ENCODE results near the gene EBLN2. TPM values are rescaled to one million over a fixed set of nuclear protein-coding genes. Genes with fewer than 3 reads are reported as not detected.

The EBLN2 gene
- total and polyA plus RNA-seq, 2 donors from 2014 or later, result 0.24 to 4.5 TPM

GRCh38 chr3:73071952-73072351 lies 10.5 kb downstream of the EBLN2 start:
- Histone ChIP-seq H3K9ac (ENCODE audit: low read length in 3 of 3) (no peak overlapping the region), H3K27ac (ENCODE audit: low read depth in 2 of 2, low read length in 2 of 2) (no peak overlapping the region), H3K36me3 (ENCODE audit: control insufficient read depth in 2 of 3, insufficient read depth in 3 of 3, low read length in 3 of 3) (no peaks in the 10 kb centered on the region), H3K27me3 (ENCODE audit: control insufficient read depth, insufficient read depth, low read length) (no peaks in the 10 kb centered on the region), H3K4me3 (ENCODE audit: low read length in 3 of 3) (no peak overlapping the region), H3K4me1 (ENCODE audit: control insufficient read depth in 2 of 3, insufficient read depth in 2 of 3, low read depth in 1 of 3, low read length in 3 of 3) (no peaks in the 10 kb centered on the region), H3K9me3 (ENCODE audit: control insufficient read depth in 2 of 3, insufficient read depth in 1 of 3, low read length in 3 of 3) (no peaks in the 10 kb centered on the region)
- intact Hi-C loops (cut with DNase I), result no loop called here
- TF ChIP-seq, protein P1, sequence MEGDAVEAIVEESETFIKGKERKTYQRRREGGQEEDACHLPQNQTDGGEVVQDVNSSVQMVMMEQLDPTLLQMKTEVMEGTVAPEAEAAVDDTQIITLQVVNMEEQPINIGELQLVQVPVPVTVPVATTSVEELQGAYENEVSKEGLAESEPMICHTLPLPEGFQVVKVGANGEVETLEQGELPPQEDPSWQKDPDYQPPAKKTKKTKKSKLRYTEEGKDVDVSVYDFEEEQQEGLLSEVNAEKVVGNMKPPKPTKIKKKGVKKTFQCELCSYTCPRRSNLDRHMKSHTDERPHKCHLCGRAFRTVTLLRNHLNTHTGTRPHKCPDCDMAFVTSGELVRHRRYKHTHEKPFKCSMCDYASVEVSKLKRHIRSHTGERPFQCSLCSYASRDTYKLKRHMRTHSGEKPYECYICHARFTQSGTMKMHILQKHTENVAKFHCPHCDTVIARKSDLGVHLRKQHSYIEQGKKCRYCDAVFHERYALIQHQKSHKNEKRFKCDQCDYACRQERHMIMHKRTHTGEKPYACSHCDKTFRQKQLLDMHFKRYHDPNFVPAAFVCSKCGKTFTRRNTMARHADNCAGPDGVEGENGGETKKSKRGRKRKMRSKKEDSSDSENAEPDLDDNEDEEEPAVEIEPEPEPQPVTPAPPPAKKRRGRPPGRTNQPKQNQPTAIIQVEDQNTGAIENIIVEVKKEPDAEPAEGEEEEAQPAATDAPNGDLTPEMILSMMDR (IDR thresholded peaks at IDR 0.05; ENCODE audit: borderline replicate concordance, extremely low read depth, insufficient read depth), result no peak
- FAIRE-seq, result no peak
- no peak for DNase-seq

DNA sequence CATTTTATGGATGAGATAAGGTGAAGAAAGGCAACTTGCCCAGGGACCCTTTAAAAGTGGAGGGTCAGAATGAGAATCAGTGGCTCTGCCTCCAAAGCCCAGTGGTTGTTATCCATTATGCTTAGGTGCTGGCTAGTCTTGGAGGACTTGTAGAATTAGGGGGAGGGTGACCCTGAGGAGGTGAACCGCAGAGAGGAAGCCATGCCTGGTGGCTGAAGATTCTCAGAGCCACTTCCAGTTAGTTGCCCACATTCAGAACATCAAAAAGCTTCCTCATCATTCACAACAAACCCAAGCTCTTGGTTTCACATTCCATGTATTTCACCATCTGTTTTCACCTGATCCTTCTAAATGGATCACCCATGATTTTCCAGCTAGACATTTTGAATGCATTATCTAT lies 11.2 kb downstream of the EBLN2 start:
- no peaks in the 10 kb centered on the region for H3K27me3 ChIP-seq (ENCODE audit: control insufficient read depth, insufficient read depth, low read length)
- H3K36me3 ChIP-seq (ENCODE audit: control insufficient read depth in 2 of 3, insufficient read depth in 3 of 3, low read length in 3 of 3), result no peaks in the 10 kb centered on the region
- no peaks in the 10 kb centered on the region for H3K9me3 ChIP-seq (ENCODE audit: control insufficient read depth in 2 of 3, insufficient read depth in 1 of 3, low read length in 3 of 3)
- intact Hi-C loops (cut with DNase I), result no loop called here
- no peak overlapping the region for H3K4me3 ChIP-seq (ENCODE audit: low read length in 3 of 3)
- no peak for DNase-seq
- no peak overlapping the region for H3K27ac ChIP-seq (ENCODE audit: low read depth in 2 of 2, low read length in 2 of 2)
- no peaks in the 10 kb centered on the region for H3K4me1 ChIP-seq (ENCODE audit: control insufficient read depth in 2 of 3, insufficient read depth in 2 of 3, low read depth in 1 of 3, low read length in 3 of 3)
- no peak for FAIRE-seq
- no peak overlapping the region for H3K9ac ChIP-seq (ENCODE audit: low read length in 3 of 3)
- TF ChIP-seq, protein P1 (IDR thresholded peaks at IDR 0.05; ENCODE audit: borderline replicate concordance, extremely low read depth, insufficient read depth), result no peak

- no peak for DNase-seq
- H3K27me3 ChIP-seq (ENCODE audit: control insufficient read depth, insufficient read depth, low read length), result no peaks in the 10 kb centered on the region
- no peak overlapping the region for H3K4me3 ChIP-seq (ENCODE audit: low read length in 3 of 3)
- H3K9me3 ChIP-seq (ENCODE audit: control insufficient read depth in 2 of 3, insufficient read depth in 1 of 3, low read length in 3 of 3), result no peaks in the 10 kb centered on the region
- intact Hi-C loops (cut with DNase I), result no loop called here
- H3K27ac ChIP-seq (ENCODE audit: low read depth in 2 of 2, low read length in 2 of 2), result no peak overlapping the region
- H3K36me3 ChIP-seq (ENCODE audit: control insufficient read depth in 2 of 3, insufficient read depth in 3 of 3, low read length in 3 of 3), result no peaks in the 10 kb centered on the region
- FAIRE-seq, result no peak
- TF ChIP-seq, protein P1 (IDR thresholded peaks at IDR 0.05; ENCODE audit: borderline replicate concordance, extremely low read depth, insufficient read depth), result no peak
- no peaks in the 10 kb centered on the region for H3K4me1 ChIP-seq (ENCODE audit: control insufficient read depth in 2 of 3, insufficient read depth in 2 of 3, low read depth in 1 of 3, low read length in 3 of 3)
- H3K9ac ChIP-seq (ENCODE audit: low read length in 3 of 3), result no peak overlapping the region
Measured at GRCh38 chr3:73073091-73073707, 11.7 kb downstream of the EBLN2 start.

- FAIRE-seq (no peak), DNase-seq (no peak)
- Histone ChIP-seq H3K4me3 (ENCODE audit: low read length in 3 of 3) (no peak overlapping the region), H3K9me3 (ENCODE audit: control insufficient read depth in 2 of 3, insufficient read depth in 1 of 3, low read length in 3 of 3) (no peaks in the 10 kb centered on the region), H3K36me3 (ENCODE audit: control insufficient read depth in 2 of 3, insufficient read depth in 3 of 3, low read length in 3 of 3) (no peaks in the 10 kb centered on the region), H3K27me3 (ENCODE audit: control insufficient read depth, insufficient read depth, low read length) (no peaks in the 10 kb centered on the region), H3K27ac (ENCODE audit: low read depth in 2 of 2, low read length in 2 of 2) (no peak overlapping the region), H3K4me1 (ENCODE audit: control insufficient read depth in 2 of 3, insufficient read depth in 2 of 3, low read depth in 1 of 3, low read length in 3 of 3) (no peaks in the 10 kb centered on the region), H3K9ac (ENCODE audit: low read length in 3 of 3) (no peak overlapping the region)
- TF ChIP-seq, protein P1 (IDR thresholded peaks at IDR 0.05; ENCODE audit: borderline replicate concordance, extremely low read depth, insufficient read depth), result no peak
- intact Hi-C loops (cut with DNase I), result no loop called here
Measured at GRCh38 chr3:73074781-73075180, 13.3 kb downstream of the EBLN2 start.
